ENCODE results near the gene POPDC2.
A peak's percentile ranks its signal among the peaks of the same experiment; 100 is the strongest.

POPDC2 gene

GRCh38 chr3:119664850-119665379 lies 4.5 kb upstream of the POPDC2 start:
- H3K4me3 ChIP-seq (ENCODE audit: low read depth in 1 of 2, low read length in 2 of 2) = no peak overlapping the region
- peaks cover under 1% of the 10 kb centered on the region for H3K36me3 ChIP-seq (ENCODE audit: insufficient read depth, low read length)
- H3K4me1 ChIP-seq (ENCODE audit: insufficient read depth, low read length) = peaks cover 51% of the 10 kb centered on the region
- no peaks in the 10 kb centered on the region for H3K27me3 ChIP-seq (ENCODE audit: control insufficient read depth in 1 of 2, insufficient read depth in 2 of 2, low read length in 2 of 2)
- H3K9me3 ChIP-seq (ENCODE audit: low read length) = no peaks in the 10 kb centered on the region
- H3K9ac ChIP-seq (ENCODE audit: low read length) = no peak overlapping the region
- peak overlapping the region; percentile 36 for H3K27ac ChIP-seq (ENCODE audit: low read depth, low read length)

GRCh38 chr3:119664370-119664769 lies 4.0 kb upstream of the POPDC2 start:
- Histone ChIP-seq H3K4me3 (ENCODE audit: low read depth in 1 of 2, low read length in 2 of 2) (no peak overlapping the region), H3K36me3 (ENCODE audit: insufficient read depth, low read length) (no peaks in the 10 kb centered on the region), H3K9me3 (ENCODE audit: low read length) (no peaks in the 10 kb centered on the region), H3K27ac (ENCODE audit: low read depth, low read length) (peak overlapping the region; percentile 36), H3K9ac (ENCODE audit: low read length) (peak overlapping the region; percentile 11), H3K4me1 (ENCODE audit: insufficient read depth, low read length) (peaks cover 51% of the 10 kb centered on the region), H3K27me3 (ENCODE audit: control insufficient read depth in 1 of 2, insufficient read depth in 2 of 2, low read length in 2 of 2) (no peaks in the 10 kb centered on the region)

GRCh38 chr3:119663885-119664284 lies 3.5 kb upstream of the POPDC2 start:
- H3K9me3 ChIP-seq (ENCODE audit: low read length) = no peaks in the 10 kb centered on the region
- H3K27me3 ChIP-seq (ENCODE audit: control insufficient read depth in 1 of 2, insufficient read depth in 2 of 2, low read length in 2 of 2) = no peaks in the 10 kb centered on the region
- H3K27ac ChIP-seq (ENCODE audit: low read depth, low read length) = peak overlapping the region; percentile 36
- no peak overlapping the region for H3K4me3 ChIP-seq (ENCODE audit: low read depth in 1 of 2, low read length in 2 of 2)
- H3K36me3 ChIP-seq (ENCODE audit: insufficient read depth, low read length) = no peaks in the 10 kb centered on the region
- peak overlapping the region; percentile 11 for H3K9ac ChIP-seq (ENCODE audit: low read length)
- peaks cover 51% of the 10 kb centered on the region for H3K4me1 ChIP-seq (ENCODE audit: insufficient read depth, low read length)

GRCh38 chr3:119662604-119663373 lies 2.4 kb upstream of the POPDC2 start:
- Histone ChIP-seq H3K4me3 (ENCODE audit: low read depth in 1 of 2, low read length in 2 of 2) (peak overlapping the region in 1 of 2 donors; percentile 26), H3K4me1 (ENCODE audit: insufficient read depth, low read length) (peaks cover 51% of the 10 kb centered on the region), H3K9me3 (ENCODE audit: low read length) (no peaks in the 10 kb centered on the region), H3K36me3 (ENCODE audit: insufficient read depth, low read length) (no peaks in the 10 kb centered on the region), H3K9ac (ENCODE audit: low read length) (peak overlapping the region; percentile 15), H3K27me3 (ENCODE audit: control insufficient read depth in 1 of 2, insufficient read depth in 2 of 2, low read length in 2 of 2) (no peaks in the 10 kb centered on the region), H3K27ac (ENCODE audit: low read depth, low read length) (peak overlapping the region; percentile 36)

GRCh38 chr3:119659606-119660291 lies 640 bp downstream of the POPDC2 start:
- no peaks in the 10 kb centered on the region for H3K36me3 ChIP-seq (ENCODE audit: insufficient read depth, low read length)
- peaks cover 51% of the 10 kb centered on the region for H3K4me1 ChIP-seq (ENCODE audit: insufficient read depth, low read length)
- no peaks in the 10 kb centered on the region for H3K9me3 ChIP-seq (ENCODE audit: low read length)
- H3K27ac ChIP-seq (ENCODE audit: low read depth, low read length) = peak overlapping the region; percentile 70
- peak overlapping the region; percentile 28 to 85 for H3K4me3 ChIP-seq (ENCODE audit: low read depth in 1 of 2, low read length in 2 of 2)
- no peaks in the 10 kb centered on the region for H3K27me3 ChIP-seq (ENCODE audit: control insufficient read depth in 1 of 2, insufficient read depth in 2 of 2, low read length in 2 of 2)
- peak overlapping the region; percentile 97 for H3K9ac ChIP-seq (ENCODE audit: low read length)

GRCh38 chr3:119658994-119659393 lies 1.4 kb downstream of the POPDC2 start:
- peaks cover 48% of the 10 kb centered on the region for H3K4me1 ChIP-seq (ENCODE audit: insufficient read depth, low read length)
- peak overlapping the region; percentile 97 for H3K9ac ChIP-seq (ENCODE audit: low read length)
- peak overlapping the region; percentile 28 to 85 for H3K4me3 ChIP-seq (ENCODE audit: low read depth in 1 of 2, low read length in 2 of 2)
- peaks cover 6% of the 10 kb centered on the region for H3K36me3 ChIP-seq (ENCODE audit: insufficient read depth, low read length)
- no peaks in the 10 kb centered on the region for H3K9me3 ChIP-seq (ENCODE audit: low read length)
- H3K27ac ChIP-seq (ENCODE audit: low read depth, low read length) = peak overlapping the region; percentile 70
- no peaks in the 10 kb centered on the region for H3K27me3 ChIP-seq (ENCODE audit: control insufficient read depth in 1 of 2, insufficient read depth in 2 of 2, low read length in 2 of 2)

- Histone ChIP-seq H3K27ac (ENCODE audit: low read depth, low read length) (peak overlapping the region; percentile 70), H3K27me3 (ENCODE audit: control insufficient read depth in 1 of 2, insufficient read depth in 2 of 2, low read length in 2 of 2) (no peaks in the 10 kb centered on the region), H3K4me3 (ENCODE audit: low read depth in 1 of 2, low read length in 2 of 2) (peak overlapping the region; percentile 35 to 85), H3K9me3 (ENCODE audit: low read length) (no peaks in the 10 kb centered on the region), H3K9ac (ENCODE audit: low read length) (peak overlapping the region; percentile 97), H3K36me3 (ENCODE audit: insufficient read depth, low read length) (peaks cover 11% of the 10 kb centered on the region), H3K4me1 (ENCODE audit: insufficient read depth, low read length) (peaks cover 44% of the 10 kb centered on the region)
These were observed 2.3 kb downstream of the POPDC2 start for GRCh38 chr3:119657887-119658702.

GRCh38 chr3:119653876-119654275 lies 6.5 kb downstream of the POPDC2 start:
- Histone ChIP-seq H3K27ac (ENCODE audit: low read depth, low read length) (no peak overlapping the region), H3K4me3 (ENCODE audit: low read depth in 1 of 2, low read length in 2 of 2) (no peak overlapping the region), H3K4me1 (ENCODE audit: insufficient read depth, low read length) (peaks cover 38% of the 10 kb centered on the region), H3K9me3 (ENCODE audit: low read length) (no peaks in the 10 kb centered on the region), H3K27me3 (ENCODE audit: control insufficient read depth in 1 of 2, insufficient read depth in 2 of 2, low read length in 2 of 2) (no peaks in the 10 kb centered on the region), H3K9ac (ENCODE audit: low read length) (no peak overlapping the region), H3K36me3 (ENCODE audit: insufficient read depth, low read length) (peaks cover 25% of the 10 kb centered on the region)

- Histone ChIP-seq H3K9ac (ENCODE audit: low read length) (no peak overlapping the region), H3K36me3 (ENCODE audit: insufficient read depth, low read length) (peaks cover 35% of the 10 kb centered on the region), H3K4me1 (ENCODE audit: insufficient read depth, low read length) (peaks cover 52% of the 10 kb centered on the region)
These were observed 7.9 kb downstream of the POPDC2 start for GRCh38 chr3:119652306-119653033.

GRCh38 chr3:119649761-119650160 lies 10.6 kb downstream of the POPDC2 start:
- H3K9me3 ChIP-seq (ENCODE audit: low read length) = no peaks in the 10 kb centered on the region
- H3K27me3 ChIP-seq (ENCODE audit: control insufficient read depth in 1 of 2, insufficient read depth in 2 of 2, low read length in 2 of 2) = no peaks in the 10 kb centered on the region
- no peak overlapping the region for H3K9ac ChIP-seq (ENCODE audit: low read length)
- peaks cover 51% of the 10 kb centered on the region for H3K4me1 ChIP-seq (ENCODE audit: insufficient read depth, low read length)
- H3K27ac ChIP-seq (ENCODE audit: low read depth, low read length) = no peak overlapping the region
- H3K4me3 ChIP-seq (ENCODE audit: low read depth in 1 of 2, low read length in 2 of 2) = no peak overlapping the region
- peaks cover 35% of the 10 kb centered on the region for H3K36me3 ChIP-seq (ENCODE audit: insufficient read depth, low read length)

More at GRCh38 chr3:119652306-119653033, 7.9 kb downstream of the POPDC2 start:
- H3K9me3 ChIP-seq (ENCODE audit: low read length) = no peaks in the 10 kb centered on the region
- peak overlapping the region; percentile 39 for H3K27ac ChIP-seq (ENCODE audit: low read depth, low read length)
- H3K4me3 ChIP-seq (ENCODE audit: low read depth in 1 of 2, low read length in 2 of 2) = no peak overlapping the region
- H3K27me3 ChIP-seq (ENCODE audit: control insufficient read depth in 1 of 2, insufficient read depth in 2 of 2, low read length in 2 of 2) = no peaks in the 10 kb centered on the region

Data from muscle layer of colon (tissue), 2 donors.